ENCODE data around the gene PRPH.
"Not testable (repeated sequence)": the region's sequence is repeated elsewhere in the genome, so short reads cannot be mapped to it uniquely, and the experiment has no call there.

Gene PRPH

GRCh38 chr12:49276304-49277290 lies 18.4 kb upstream of the PRPH start:
- H3K9me3 ChIP-seq (ENCODE audit: insufficient read depth, low read length), result no peaks in the 10 kb centered on the region
- no peak overlapping the region for H3K4me2 ChIP-seq (ENCODE audit: low read depth, low read length, poor library complexity, severe bottlenecking)
- H3K79me2 ChIP-seq (ENCODE audit: insufficient read depth, low read length), result no peaks in the 10 kb centered on the region
- H2AFZ ChIP-seq (ENCODE audit: low read depth, low read length, severe bottlenecking), result no peak overlapping the region
- H3K9me2 ChIP-seq (replicated peaks; ENCODE audit: insufficient read depth, low read length), result no peaks in the 10 kb centered on the region
- no peak overlapping the region for H3K4me3 ChIP-seq (ENCODE audit: insufficient read depth, low read length, poor library complexity, severe bottlenecking)
- H3K27ac ChIP-seq (ENCODE audit: low read depth, low read length), result no peak overlapping the region
- H3F3A ChIP-seq (ENCODE audit: insufficient read depth), result peaks cover 19% of the 10 kb centered on the region
- peaks cover 2% of the 10 kb centered on the region for H3K36me3 ChIP-seq (ENCODE audit: low read length)
- TF ChIP-seq CTCF (IDR thresholded peaks at IDR 0.05; ENCODE audit: insufficient read depth, low read length, poor library complexity, severe bottlenecking) (no peak), EZH2phosphoT487 (conservative IDR thresholded peaks at IDR 0.05; ENCODE audit: low read length) (no peak)
- H3K9ac ChIP-seq (ENCODE audit: low read length), result no peak overlapping the region
- no peaks in the 10 kb centered on the region for H3K27me3 ChIP-seq (ENCODE audit: low read length)
- H4K20me1 ChIP-seq (ENCODE audit: low read depth, low read length), result no peaks in the 10 kb centered on the region

- Histone ChIP-seq H3K9me3 (ENCODE audit: insufficient read depth, low read length) (no peaks in the 10 kb centered on the region), H3K36me3 (ENCODE audit: low read length) (no peaks in the 10 kb centered on the region), H3K4me2 (ENCODE audit: low read depth, low read length, poor library complexity, severe bottlenecking) (no peak overlapping the region), H3K4me3 (ENCODE audit: insufficient read depth, low read length, poor library complexity, severe bottlenecking) (no peak overlapping the region), H2AFZ (ENCODE audit: low read depth, low read length, severe bottlenecking) (no peak overlapping the region), H3K9me2 (replicated peaks; ENCODE audit: insufficient read depth, low read length) (no peaks in the 10 kb centered on the region), H4K20me1 (ENCODE audit: low read depth, low read length) (no peaks in the 10 kb centered on the region), H3K27me3 (ENCODE audit: low read length) (no peaks in the 10 kb centered on the region), H3K27ac (ENCODE audit: low read depth, low read length) (no peak overlapping the region), H3K9ac (ENCODE audit: low read length) (no peak overlapping the region), H3K79me2 (ENCODE audit: insufficient read depth, low read length) (no peaks in the 10 kb centered on the region), H3F3A (ENCODE audit: insufficient read depth) (peaks cover 15% of the 10 kb centered on the region)
- no peak for TF ChIP-seq EZH2phosphoT487 (conservative IDR thresholded peaks at IDR 0.05; ENCODE audit: low read length)
- TF ChIP-seq CTCF (IDR thresholded peaks at IDR 0.05; ENCODE audit: insufficient read depth, low read length, poor library complexity, severe bottlenecking), result no peak
Measured at GRCh38 chr12:49277466-49277865, 17.5 kb upstream of the PRPH start.

GRCh38 chr12:49279706-49280159 lies 15.2 kb upstream of the PRPH start:
- TF ChIP-seq CTCF (IDR thresholded peaks at IDR 0.05; ENCODE audit: insufficient read depth, low read length, poor library complexity, severe bottlenecking), result no peak
- no peak for TF ChIP-seq EZH2phosphoT487 (conservative IDR thresholded peaks at IDR 0.05; ENCODE audit: low read length)
- no peak overlapping the region for H3K4me2 ChIP-seq (ENCODE audit: low read depth, low read length, poor library complexity, severe bottlenecking)
- no peaks in the 10 kb centered on the region for H3K27me3 ChIP-seq (ENCODE audit: low read length)
- H2AFZ ChIP-seq (ENCODE audit: low read depth, low read length, severe bottlenecking), result no peak overlapping the region
- no peaks in the 10 kb centered on the region for H3K79me2 ChIP-seq (ENCODE audit: insufficient read depth, low read length)
- H3K4me3 ChIP-seq (ENCODE audit: insufficient read depth, low read length, poor library complexity, severe bottlenecking), result no peak overlapping the region
- peaks cover 4% of the 10 kb centered on the region for H3F3A ChIP-seq (ENCODE audit: insufficient read depth)
- no peak overlapping the region for H3K27ac ChIP-seq (ENCODE audit: low read depth, low read length)
- H3K36me3 ChIP-seq (ENCODE audit: low read length), result no peaks in the 10 kb centered on the region
- H4K20me1 ChIP-seq (ENCODE audit: low read depth, low read length), result no peaks in the 10 kb centered on the region
- H3K9ac ChIP-seq (ENCODE audit: low read length), result no peak overlapping the region
- no peaks in the 10 kb centered on the region for H3K9me2 ChIP-seq (replicated peaks; ENCODE audit: insufficient read depth, low read length)
- no peaks in the 10 kb centered on the region for H3K9me3 ChIP-seq (ENCODE audit: insufficient read depth, low read length)

GRCh38 chr12:49280545-49280944 lies 14.4 kb upstream of the PRPH start:
- not testable (repeated sequence) for H3K27me3 ChIP-seq (ENCODE audit: low read length); H3K79me2 ChIP-seq (ENCODE audit: insufficient read depth, low read length); H3F3A ChIP-seq (ENCODE audit: insufficient read depth); H3K36me3 ChIP-seq (ENCODE audit: low read length); H3K9me2 ChIP-seq (replicated peaks; ENCODE audit: insufficient read depth, low read length); H3K4me3 ChIP-seq (ENCODE audit: insufficient read depth, low read length, poor library complexity, severe bottlenecking); H3K27ac ChIP-seq (ENCODE audit: low read depth, low read length); H4K20me1 ChIP-seq (ENCODE audit: low read depth, low read length); H3K9me3 ChIP-seq (ENCODE audit: insufficient read depth, low read length); H2AFZ ChIP-seq (ENCODE audit: low read depth, low read length, severe bottlenecking); H3K9ac ChIP-seq (ENCODE audit: low read length); H3K4me2 ChIP-seq (ENCODE audit: low read depth, low read length, poor library complexity, severe bottlenecking)
